Keratinocyte (primary cell): ENCODE results near the gene KDM2A. TPM values are rescaled to one million over a fixed set of nuclear protein-coding genes. Genes with fewer than 3 reads are reported as not detected.

Source experiments
- DNase-seq: peaks from one replicate; pipeline ENCODE4 v3.0.0-alpha.2; 2011; ENCODE audit warnings: low read depth, missing footprints, low spot score
- FAIRE-seq: peaks from 2 replicates; lab custom pipeline; 2011; peaks lifted over from hg19 to GRCh38; lab: Jason Lieb, UNC
- H2AFZ ChIP-seq: 2 replicates; pipeline ENCODE4 v1.6.0; 2012; ENCODE audit warnings: low read length, control low read depth, inconsistent platforms; ENCODE audit not compliant: control insufficient read depth
- H3K27ac ChIP-seq: 2 replicates; pipeline ENCODE4 v1.5.1; 2011; ENCODE audit warnings: low read length; ENCODE audit not compliant: control insufficient read depth, insufficient read depth
- H3K27me3 ChIP-seq: 3 replicates; pipeline ENCODE4 v1.6.0; 2011; ENCODE audit warnings: low read length; ENCODE audit not compliant: control insufficient read depth, insufficient read depth; ENCODE audit errors: extremely low read depth
- H3K36me3 ChIP-seq, 2 experiments: 2 replicates in 1 of 2; 3 replicates in 1 of 2; pipeline ENCODE4 v1.5.1; 2011; ENCODE audit warnings: low read length in 2 of 2, mild to moderate bottlenecking in 1 of 2; ENCODE audit not compliant: control insufficient read depth in 2 of 2, insufficient read depth in 2 of 2; ENCODE audit errors: extremely low read depth in 1 of 2
- H3K4me1 ChIP-seq: 3 replicates; pipeline ENCODE4 v1.5.1; 2011; ENCODE audit warnings: low read length; ENCODE audit not compliant: control insufficient read depth, insufficient read depth; ENCODE audit errors: extremely low read depth
- H3K4me2 ChIP-seq: 3 replicates; pipeline ENCODE4 v1.6.0; 2011; ENCODE audit warnings: low read depth, low read length; ENCODE audit not compliant: control insufficient read depth, insufficient read depth; ENCODE audit errors: extremely low read depth
- H3K4me3 ChIP-seq, 3 experiments: fragments of 200-600 bp in 1 of 3; sonication (generic) in 1 of 3; 2 replicates in 2 of 3; 3 replicates in 1 of 3; pipeline ENCODE4 v1.5.1; 2011 to 2016; ENCODE audit warnings: low read length in 3 of 3, mild to moderate bottlenecking in 3 of 3, control low read depth in 2 of 3, inconsistent platforms in 1 of 3, low read depth in 1 of 3, mixed read lengths in 1 of 3, mixed run types in 1 of 3, moderate library complexity in 1 of 3; ENCODE audit not compliant: control insufficient read depth in 2 of 3, insufficient read depth in 2 of 3; ENCODE audit errors: extremely low read depth in 1 of 3
- H3K79me2 ChIP-seq: 2 replicates; pipeline ENCODE4 v1.6.0; 2012; ENCODE audit warnings: low read length; ENCODE audit not compliant: control insufficient read depth, insufficient read depth
- H3K9ac ChIP-seq: 3 replicates; pipeline ENCODE4 v1.6.0; 2011; ENCODE audit warnings: low read length; ENCODE audit not compliant: control insufficient read depth, insufficient read depth; ENCODE audit errors: extremely low read depth
- H3K9me1 ChIP-seq: 3 replicates; pipeline ENCODE4 v1.6.0; 2011; ENCODE audit warnings: low read length; ENCODE audit not compliant: control insufficient read depth, insufficient read depth; ENCODE audit errors: extremely low read depth
- H3K9me3 ChIP-seq: 2 replicates; pipeline ENCODE4 v1.5.1; 2012; ENCODE audit warnings: low read depth, low read length; ENCODE audit not compliant: control insufficient read depth
- H4K20me1 ChIP-seq: 3 replicates; pipeline ENCODE4 v1.6.0; 2011; ENCODE audit warnings: low read length; ENCODE audit not compliant: control insufficient read depth, insufficient read depth; ENCODE audit errors: extremely low read depth
- EZH2 ChIP-seq: IDR thresholded peaks from one replicate; pipeline ENCODE4 v1.6.1; 2012; ENCODE audit warnings: inconsistent platforms, mild to moderate bottlenecking, low read length, moderate library complexity
- dilution Hi-C: fragments of 300-500 bp; cut with MboI; formaldehyde crosslinking; loops from one replicate; pipeline ENCODE4 v1.7.0; 2020; ENCODE audit warnings: low sequenced_read_pairs; ENCODE audit not compliant: extremely low pct_ligation_motif_present
- polyA plus RNA-seq, 5 experiments: library from polyadenylated mRNA; depleted of rRNA in 3 of 5; stranded (reverse) in 3 of 5; stranded (forward) in 1 of 5; unstranded in 1 of 5; fragments of >200 nt; gene quantifications; 1 replicate in 1 of 5; 2 replicates in 3 of 5; 3 replicates in 1 of 5; pipeline versions ENCODE4 v1.2.1 to v1.2.3, GENCODE V29; 2011 to 2012; ENCODE audit warnings: missing spikeins in 2 of 5, low read depth in 1 of 5, low replicate concordance in 1 of 5
- TF ChIP-seq, protein P1 (sequence below), 3 experiments: IDR thresholded peaks in 1 of 3; conservative IDR thresholded peaks in 1 of 3; optimal IDR thresholded peaks in 1 of 3; 2 replicates in 2 of 3; 3 replicates in 1 of 3; pipeline versions ENCODE3 to v1.5.1; 2011; ENCODE audit warnings: low read length in 3 of 3, mild to moderate bottlenecking in 3 of 3, moderate library complexity in 2 of 3, control low read depth in 1 of 3, inconsistent platforms in 1 of 3; ENCODE audit not compliant: insufficient read depth in 2 of 3; ENCODE audit errors: extremely low read depth in 1 of 3

Gene KDM2A
- polyA plus RNA-seq, 1 donor (not counting 4 experiments of a cell fraction or from before 2014, with no cell fraction given): 29.9 TPM

GRCh38 chr11:67274768-67275605 lies 155.9 kb downstream of the KDM2A start:
- Histone ChIP-seq H3K4me1 (peaks cover 32% of the 10 kb centered on the region), H4K20me1 (peaks cover 14% of the 10 kb centered on the region), H3K9me3 (no peaks in the 10 kb centered on the region), H2AFZ (no peak overlapping the region), H3K9me1 (peaks cover 2% of the 10 kb centered on the region), H3K4me3 (no peak overlapping the region), H3K27ac (no peak overlapping the region), H3K9ac (no peak overlapping the region), H3K36me3 (peaks cover 6 to 37% of the 10 kb centered on the region in 2 experiments), H3K4me2 (no peak overlapping the region), H3K27me3 (no peaks in the 10 kb centered on the region), H3K79me2 (peaks cover 76% of the 10 kb centered on the region)
- DNase-seq: no peak
- no peak for FAIRE-seq
- dilution Hi-C loops: no loop called here
- TF ChIP-seq, protein P1, sequence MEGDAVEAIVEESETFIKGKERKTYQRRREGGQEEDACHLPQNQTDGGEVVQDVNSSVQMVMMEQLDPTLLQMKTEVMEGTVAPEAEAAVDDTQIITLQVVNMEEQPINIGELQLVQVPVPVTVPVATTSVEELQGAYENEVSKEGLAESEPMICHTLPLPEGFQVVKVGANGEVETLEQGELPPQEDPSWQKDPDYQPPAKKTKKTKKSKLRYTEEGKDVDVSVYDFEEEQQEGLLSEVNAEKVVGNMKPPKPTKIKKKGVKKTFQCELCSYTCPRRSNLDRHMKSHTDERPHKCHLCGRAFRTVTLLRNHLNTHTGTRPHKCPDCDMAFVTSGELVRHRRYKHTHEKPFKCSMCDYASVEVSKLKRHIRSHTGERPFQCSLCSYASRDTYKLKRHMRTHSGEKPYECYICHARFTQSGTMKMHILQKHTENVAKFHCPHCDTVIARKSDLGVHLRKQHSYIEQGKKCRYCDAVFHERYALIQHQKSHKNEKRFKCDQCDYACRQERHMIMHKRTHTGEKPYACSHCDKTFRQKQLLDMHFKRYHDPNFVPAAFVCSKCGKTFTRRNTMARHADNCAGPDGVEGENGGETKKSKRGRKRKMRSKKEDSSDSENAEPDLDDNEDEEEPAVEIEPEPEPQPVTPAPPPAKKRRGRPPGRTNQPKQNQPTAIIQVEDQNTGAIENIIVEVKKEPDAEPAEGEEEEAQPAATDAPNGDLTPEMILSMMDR (optimal IDR thresholded peaks at IDR 0.05 in 1 of 3, IDR thresholded peaks at IDR 0.05 in 1 of 3, conservative IDR thresholded peaks at IDR 0.05 in 1 of 3; ENCODE audit: extremely low read depth in 1 of 3, insufficient read depth in 2 of 3, low read length in 3 of 3): no peak
- TF ChIP-seq EZH2: no peak

- H3K27ac ChIP-seq: no peak overlapping the region
- peaks cover 70% of the 10 kb centered on the region for H3K79me2 ChIP-seq
- H3K4me3 ChIP-seq: no peak overlapping the region
- no peaks in the 10 kb centered on the region for H3K9me1 ChIP-seq
- DNase-seq (no peak), FAIRE-seq (no peak)
- H3K4me2 ChIP-seq: no peak overlapping the region
- no peak for TF ChIP-seq EZH2
- TF ChIP-seq, protein P1 (optimal IDR thresholded peaks at IDR 0.05 in 1 of 3, IDR thresholded peaks at IDR 0.05 in 1 of 3, conservative IDR thresholded peaks at IDR 0.05 in 1 of 3; ENCODE audit: extremely low read depth in 1 of 3, insufficient read depth in 2 of 3, low read length in 3 of 3): peak in 1 of 3 experiments; percentile 1
- H2AFZ ChIP-seq: no peak overlapping the region
- H3K9me3 ChIP-seq: no peaks in the 10 kb centered on the region
- peaks cover 12 to 46% of the 10 kb centered on the region in 2 experiments for H3K36me3 ChIP-seq
- dilution Hi-C loops: no loop called here
- peaks cover 24% of the 10 kb centered on the region for H3K4me1 ChIP-seq
- H3K9ac ChIP-seq: no peak overlapping the region
- peaks cover 8% of the 10 kb centered on the region for H4K20me1 ChIP-seq
- H3K27me3 ChIP-seq: no peaks in the 10 kb centered on the region
These were observed 156.7 kb downstream of the KDM2A start for GRCh38 chr11:67275606-67276409.
